ENCODE measurements around the gene CPHXL. TPM values are rescaled to one million over a fixed set of nuclear protein-coding genes. Genes with fewer than 3 reads are reported as not detected.

CPHXL gene
- total RNA-seq, 4 donors from 2014 or later = not detected

GRCh38 chr16:75733305-75734211, 7.3 kb upstream of the CPHXL start:
- Histone ChIP-seq H3K4me1 (peaks cover 3 to 21% (median 19%) of the 10 kb centered on the region in 3 donors), H3K27me3 (no peaks in the 10 kb centered on the region), H3K36me3 (no peaks in the 10 kb centered on the region), H3K4me3 (peak overlapping the region in 1 of 4 donors; percentile 9), H3K27ac (peak overlapping the region in 3 of 4 donors; percentile 32 to 49 (median 38)), H3K9me3 (no peaks in the 10 kb centered on the region)
- intact Hi-C loops (cut with DNase I) = no loop called here
- WGBS, 2 donors = 23 to 25% methylated on average over 6 of the region's 6 CpGs
- TF ChIP-seq, protein P1, sequence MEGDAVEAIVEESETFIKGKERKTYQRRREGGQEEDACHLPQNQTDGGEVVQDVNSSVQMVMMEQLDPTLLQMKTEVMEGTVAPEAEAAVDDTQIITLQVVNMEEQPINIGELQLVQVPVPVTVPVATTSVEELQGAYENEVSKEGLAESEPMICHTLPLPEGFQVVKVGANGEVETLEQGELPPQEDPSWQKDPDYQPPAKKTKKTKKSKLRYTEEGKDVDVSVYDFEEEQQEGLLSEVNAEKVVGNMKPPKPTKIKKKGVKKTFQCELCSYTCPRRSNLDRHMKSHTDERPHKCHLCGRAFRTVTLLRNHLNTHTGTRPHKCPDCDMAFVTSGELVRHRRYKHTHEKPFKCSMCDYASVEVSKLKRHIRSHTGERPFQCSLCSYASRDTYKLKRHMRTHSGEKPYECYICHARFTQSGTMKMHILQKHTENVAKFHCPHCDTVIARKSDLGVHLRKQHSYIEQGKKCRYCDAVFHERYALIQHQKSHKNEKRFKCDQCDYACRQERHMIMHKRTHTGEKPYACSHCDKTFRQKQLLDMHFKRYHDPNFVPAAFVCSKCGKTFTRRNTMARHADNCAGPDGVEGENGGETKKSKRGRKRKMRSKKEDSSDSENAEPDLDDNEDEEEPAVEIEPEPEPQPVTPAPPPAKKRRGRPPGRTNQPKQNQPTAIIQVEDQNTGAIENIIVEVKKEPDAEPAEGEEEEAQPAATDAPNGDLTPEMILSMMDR (IDR thresholded peaks at IDR 0.05) = no peak
- no peak for TF ChIP-seq POLR2A (IDR thresholded peaks at IDR 0.05)
- no peak for DNase-seq

GRCh38 chr16:75732871-75733270, 6.6 kb upstream of the CPHXL start:
- intact Hi-C loops (cut with DNase I) = no loop called here
- WGBS, 2 donors = 38 to 53% methylated on average over 2 of the region's 2 CpGs
- Histone ChIP-seq H3K36me3 (no peaks in the 10 kb centered on the region), H3K27ac (peak overlapping the region in 3 of 4 donors; percentile 32 to 49 (median 38)), H3K4me1 (peaks cover 3 to 21% (median 19%) of the 10 kb centered on the region in 3 donors), H3K9me3 (no peaks in the 10 kb centered on the region), H3K4me3 (no peak overlapping the region), H3K27me3 (no peaks in the 10 kb centered on the region)
- TF ChIP-seq POLR2A (IDR thresholded peaks at IDR 0.05) = no peak
- TF ChIP-seq, protein P1 (IDR thresholded peaks at IDR 0.05) = no peak
- DNase-seq = no peak

- no peaks in the 10 kb centered on the region for H3K27me3 ChIP-seq
- no peaks in the 10 kb centered on the region for H3K9me3 ChIP-seq
- no peaks in the 10 kb centered on the region for H3K36me3 ChIP-seq
- no peak for TF ChIP-seq POLR2A (IDR thresholded peaks at IDR 0.05)
- TF ChIP-seq, protein P1 (IDR thresholded peaks at IDR 0.05) = no peak
- no peak overlapping the region for H3K27ac ChIP-seq
- DNase-seq = no peak
- no peaks in the 10 kb centered on the region for H3K4me1 ChIP-seq
- no peak overlapping the region for H3K4me3 ChIP-seq
- intact Hi-C loops (cut with DNase I) = no loop called here
- WGBS, 2 donors = 41 to 53% methylated on average over 3 of the region's 3 CpGs
These were observed 931 bp upstream of the CPHXL start for GRCh38 chr16:75727221-75727620.

DNA sequence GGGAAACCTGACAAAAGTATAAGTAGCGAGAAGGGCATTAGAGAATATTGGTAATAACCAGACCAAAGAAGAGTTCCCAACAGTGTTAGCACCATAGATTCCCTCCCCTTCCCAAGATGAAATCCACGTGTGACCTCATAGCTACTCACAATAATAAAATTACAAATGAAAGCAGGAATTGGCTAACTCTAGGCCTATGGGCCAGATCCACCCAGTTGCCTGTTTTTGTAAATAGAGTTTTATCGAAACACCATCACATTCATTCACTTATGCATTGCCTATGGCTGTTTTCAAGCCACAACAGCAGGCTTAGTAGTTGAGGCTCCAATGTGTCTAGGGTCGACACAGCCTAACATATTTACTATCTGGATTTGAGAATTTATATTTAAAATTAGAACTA, 7.8 kb downstream of the CPHXL start:
- Histone ChIP-seq H3K27me3 (peaks cover 0 to 6% (median 0%) of the 10 kb centered on the region in 4 donors), H3K9me3 (no peaks in the 10 kb centered on the region), H3K27ac (no peak overlapping the region), H3K4me3 (no peak overlapping the region), H3K4me1 (no peaks in the 10 kb centered on the region), H3K36me3 (no peaks in the 10 kb centered on the region)
- no peak for DNase-seq
- intact Hi-C loops (cut with DNase I) = no loop called here
- TF ChIP-seq, protein P1 (IDR thresholded peaks at IDR 0.05) = no peak
- TF ChIP-seq POLR2A (IDR thresholded peaks at IDR 0.05) = no peak
- whole genome bisulfite sequencing, 2 donors = 79 to 85% methylated on average over 4 of the region's 4 CpGs

DNA sequence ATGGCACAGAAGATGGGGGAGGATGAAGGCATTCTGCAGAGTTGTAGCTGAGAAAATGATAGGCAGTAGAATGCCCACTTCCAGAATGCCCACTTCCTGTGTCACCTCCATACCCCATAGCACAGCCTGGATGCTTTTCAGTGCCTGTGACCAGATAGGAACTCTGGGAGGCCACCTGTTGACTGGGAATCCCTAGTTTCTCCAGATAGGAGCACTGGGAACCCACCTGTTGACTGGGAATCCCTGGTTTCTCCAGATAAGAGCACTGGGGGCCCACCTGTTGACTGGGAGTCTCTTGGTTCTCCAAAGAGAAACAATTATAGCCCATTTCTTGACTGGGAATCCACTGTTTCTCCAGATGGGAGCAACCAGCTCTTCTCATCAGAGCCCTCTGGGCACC, 11.6 kb downstream of the CPHXL start:
- Histone ChIP-seq H3K4me3 (no peak overlapping the region), H3K27ac (no peak overlapping the region)

More for the DNA sequence above, 11.6 kb downstream of the CPHXL start:
- no peaks in the 10 kb centered on the region for H3K4me1 ChIP-seq
- no peak for DNase-seq
- peaks cover 0 to 6% (median 0%) of the 10 kb centered on the region in 4 donors for H3K27me3 ChIP-seq
- peaks cover 0 to 12% (median 0%) of the 10 kb centered on the region in 3 donors for H3K9me3 ChIP-seq
- TF ChIP-seq POLR2A (IDR thresholded peaks at IDR 0.05) = no peak
- TF ChIP-seq, protein P1 (IDR thresholded peaks at IDR 0.05) = no peak
- intact Hi-C loops (cut with DNase I) = no loop called here
- no peaks in the 10 kb centered on the region for H3K36me3 ChIP-seq
